Neural crest cell (in vitro differentiated cells): ENCODE measurements around the gene SLC12A7. TPM values are rescaled to one million over a fixed set of nuclear protein-coding genes. Genes with fewer than 3 reads are reported as not detected.
"Not testable (repeated sequence)": the region's sequence is repeated elsewhere in the genome, so short reads cannot be mapped to it uniquely, and the experiment has no call there.

Source experiments
- DNase-seq: peaks from one replicate; pipeline ENCODE4 v3.0.0; 2021; ENCODE audit warnings: low read depth, mixed read lengths, low spot score
- H3K27ac Mint-ChIP-seq: one replicate; pipeline ENCODE4 v1.8.0; 2021; ENCODE audit warnings: mild to moderate bottlenecking, mixed read lengths; ENCODE audit not compliant: unreplicated experiment
- H3K27me3 Mint-ChIP-seq: 2 replicates; pipeline ENCODE4 v1.8.0; 2021; ENCODE audit warnings: low read depth, mild to moderate bottlenecking, mixed read lengths
- H3K36me3 Mint-ChIP-seq: 2 replicates; pipeline ENCODE4 v1.8.0; 2021; ENCODE audit warnings: low read depth, mild to moderate bottlenecking, mixed read lengths
- H3K4me1 Mint-ChIP-seq: 2 replicates; pipeline ENCODE4 v1.8.0; 2021; ENCODE audit warnings: mixed read lengths
- H3K4me3 Mint-ChIP-seq: one replicate; pipeline ENCODE4 v1.8.0; 2021; ENCODE audit warnings: mild to moderate bottlenecking, mixed read lengths
- H3K9me3 Mint-ChIP-seq: 2 replicates; pipeline ENCODE4 v1.8.0; 2021; ENCODE audit warnings: mixed read lengths
- microRNA-seq: library from miRNA; unstranded; fragments of <30 nt; microRNA quantifications from one replicate; pipeline ENCODE4, GENCODE V29; 2020
- total RNA-seq: library from RNA; stranded (reverse); gene quantifications from 2 replicates; pipeline ENCODE4 v1.2.1, GENCODE V29; 2021
- TF ChIP-seq, protein P1 (sequence below): fragments of 200-600 bp; sonication (generic); conservative IDR thresholded peaks from 2 replicates; pipeline ENCODE4 v1.5.0; 2021; ENCODE audit warnings: antibody characterized with exemption, mild to moderate bottlenecking

The SLC12A7 gene
- total RNA-seq, 1 donor from 2014 or later: 40.7 TPM

DNA sequence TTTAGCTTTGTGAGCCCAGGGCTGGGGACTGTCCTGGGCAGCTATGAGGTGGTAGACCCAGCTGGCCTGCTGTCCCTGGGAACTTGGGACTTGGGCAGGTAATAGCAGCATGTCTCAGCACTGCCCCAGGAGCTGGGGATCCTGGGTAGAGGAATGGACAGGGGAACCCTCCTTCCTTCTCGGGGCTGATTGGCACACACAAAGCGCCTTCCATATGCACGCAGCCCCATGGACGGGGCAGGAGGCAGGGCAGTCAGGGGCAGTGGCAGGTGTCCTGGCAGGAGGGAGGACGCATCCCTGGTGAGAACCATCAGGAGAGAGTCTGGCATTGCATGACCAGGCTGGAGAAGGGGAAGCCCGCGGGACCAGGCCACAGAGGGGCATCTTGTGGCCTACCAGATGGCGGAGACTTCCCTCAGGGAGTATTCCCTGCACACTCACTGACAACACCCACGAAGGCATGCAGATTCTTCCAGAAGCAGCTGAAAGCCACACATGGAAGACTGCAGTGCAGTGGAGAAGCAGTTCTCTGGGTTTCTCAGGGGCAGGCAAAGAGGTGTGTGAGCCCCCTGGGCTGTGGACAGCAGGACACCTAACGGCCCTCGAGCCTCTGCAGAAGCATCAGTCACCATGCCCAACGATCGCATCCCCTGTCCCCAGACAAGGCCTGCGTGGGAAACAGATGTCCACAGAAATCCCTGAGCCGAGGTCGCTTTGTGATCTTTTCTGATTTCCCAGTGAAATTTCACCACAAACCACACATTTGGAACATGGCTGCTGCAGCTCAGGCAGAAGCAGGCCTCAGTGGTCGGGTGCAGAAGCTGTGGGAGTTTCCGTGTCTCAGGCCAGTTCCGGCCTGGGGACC lies 110.2 kb downstream of the SLC12A7 start:
- TF ChIP-seq, protein P1, sequence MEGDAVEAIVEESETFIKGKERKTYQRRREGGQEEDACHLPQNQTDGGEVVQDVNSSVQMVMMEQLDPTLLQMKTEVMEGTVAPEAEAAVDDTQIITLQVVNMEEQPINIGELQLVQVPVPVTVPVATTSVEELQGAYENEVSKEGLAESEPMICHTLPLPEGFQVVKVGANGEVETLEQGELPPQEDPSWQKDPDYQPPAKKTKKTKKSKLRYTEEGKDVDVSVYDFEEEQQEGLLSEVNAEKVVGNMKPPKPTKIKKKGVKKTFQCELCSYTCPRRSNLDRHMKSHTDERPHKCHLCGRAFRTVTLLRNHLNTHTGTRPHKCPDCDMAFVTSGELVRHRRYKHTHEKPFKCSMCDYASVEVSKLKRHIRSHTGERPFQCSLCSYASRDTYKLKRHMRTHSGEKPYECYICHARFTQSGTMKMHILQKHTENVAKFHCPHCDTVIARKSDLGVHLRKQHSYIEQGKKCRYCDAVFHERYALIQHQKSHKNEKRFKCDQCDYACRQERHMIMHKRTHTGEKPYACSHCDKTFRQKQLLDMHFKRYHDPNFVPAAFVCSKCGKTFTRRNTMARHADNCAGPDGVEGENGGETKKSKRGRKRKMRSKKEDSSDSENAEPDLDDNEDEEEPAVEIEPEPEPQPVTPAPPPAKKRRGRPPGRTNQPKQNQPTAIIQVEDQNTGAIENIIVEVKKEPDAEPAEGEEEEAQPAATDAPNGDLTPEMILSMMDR: no peak
- H3K4me1 Mint-ChIP-seq: peaks cover 24% of the 10 kb centered on the region
- no peaks in the 10 kb centered on the region for H3K9me3 Mint-ChIP-seq
- H3K4me3 Mint-ChIP-seq: peak overlapping the region; percentile 25
- peaks cover 7% of the 10 kb centered on the region for H3K27me3 Mint-ChIP-seq
- H3K27ac Mint-ChIP-seq: no peak overlapping the region
- no peak for DNase-seq
- H3K36me3 Mint-ChIP-seq: no peaks in the 10 kb centered on the region

GRCh38 chr5:1000831-1001230 lies 111.0 kb downstream of the SLC12A7 start:
- not testable (repeated sequence) for H3K36me3 Mint-ChIP-seq, DNase-seq, H3K4me3 Mint-ChIP-seq, H3K27me3 Mint-ChIP-seq, H3K27ac Mint-ChIP-seq, H3K9me3 Mint-ChIP-seq
- H3K4me1 Mint-ChIP-seq: peaks cover 27% of the 10 kb centered on the region

Small RNAs within 50 kb of the gene (microRNA-seq; reads per million reads assigned to microRNA genes)
- not detected for gene MIR4635

Other genes with a start within 250 kb of the SLC12A7 start
- 77.3 and 80.1 TPM in 2 replicates for gene BRD9, start 219.3 kb downstream of the SLC12A7 start, total RNA-seq
- gene TRIP13, start 219.2 kb downstream of the SLC12A7 start, total RNA-seq: 27.6 and 32.6 TPM in 2 replicates
- gene NKD2, start 103.3 kb downstream of the SLC12A7 start, total RNA-seq: 15.6 and 20.6 TPM in 2 replicates
- not detected in 2 replicates for gene SLC6A19, start 89.5 kb upstream of the SLC12A7 start, total RNA-seq
- gene SLC6A18, start 113.3 kb upstream of the SLC12A7 start, total RNA-seq: not detected in 2 replicates
- gene TERT, start 183.0 kb upstream of the SLC12A7 start, total RNA-seq: 2.9 and 5.6 TPM in 2 replicates
- gene CLPTM1L, start 233.0 kb upstream of the SLC12A7 start, total RNA-seq: 95.1 and 103 TPM in 2 replicates